Ishikawa (cell line): Measurements from ENCODE around the gene ALX4.

ENCODE experiments used
- CEBPB ChIP-seq: IDR thresholded peaks from 2 replicates; pipeline ENCODE4 v1.6.1; 2012
- CREB1 ChIP-seq: IDR thresholded peaks from 2 replicates; pipeline ENCODE4 v1.6.1; 2012; ENCODE audit warnings: low read depth
- EGR1 ChIP-seq: IDR thresholded peaks from 2 replicates; pipeline ENCODE4 v1.6.1; 2012
- EP300 ChIP-seq: IDR thresholded peaks from 2 replicates; pipeline ENCODE4 v1.6.1; 2012; ENCODE audit warnings: borderline replicate concordance
- FOXM1 ChIP-seq: IDR thresholded peaks from 2 replicates; pipeline ENCODE4 v1.6.1; 2012; ENCODE audit warnings: low read depth, borderline replicate concordance
- MAX ChIP-seq: IDR thresholded peaks from 2 replicates; pipeline ENCODE4 v1.6.1; 2012
- NFIC ChIP-seq: IDR thresholded peaks from 2 replicates; pipeline ENCODE4 v1.6.1; 2012
- RAD21 ChIP-seq: IDR thresholded peaks from 2 replicates; pipeline ENCODE4 v1.6.1; 2012; ENCODE audit warnings: low read depth
- REST ChIP-seq: IDR thresholded peaks from 2 replicates; pipeline ENCODE4 v1.6.1; 2012; ENCODE audit warnings: low read depth, mild to moderate bottlenecking
- TAF1 ChIP-seq: IDR thresholded peaks from 2 replicates; pipeline ENCODE4 v1.6.1; 2012; ENCODE audit warnings: low read depth, mild to moderate bottlenecking
- TCF12 ChIP-seq: IDR thresholded peaks from 2 replicates; pipeline ENCODE4 v1.6.1; 2012; ENCODE audit warnings: low read depth
- TEAD4 ChIP-seq: IDR thresholded peaks from 2 replicates; pipeline ENCODE4 v1.6.1; 2012
- USF1 ChIP-seq: IDR thresholded peaks from 2 replicates; pipeline ENCODE4 v1.6.1; 2012
- YY1 ChIP-seq: IDR thresholded peaks from 2 replicates; pipeline ENCODE4 v1.6.1; 2012; ENCODE audit warnings: low read depth
- ZBTB7A ChIP-seq: IDR thresholded peaks from 2 replicates; pipeline ENCODE4 v1.6.1; 2012; ENCODE audit warnings: low read depth

Gene ALX4

GRCh38 chr11:44349328-44349727 is 39.4 kb upstream of the ALX4 start:
- TF ChIP-seq TAF1 (no peak), TCF12 (no peak), MAX (no peak), EGR1 (no peak), EP300 (no peak), NFIC (no peak), CEBPB (no peak), RAD21 (no peak), TEAD4 (no peak), YY1 (no peak), FOXM1 (no peak), ZBTB7A (no peak), CREB1 (no peak), REST (no peak), USF1 (no peak)

- TF ChIP-seq TEAD4 (no peak), CEBPB (no peak), EGR1 (no peak), CREB1 (no peak), FOXM1 (no peak), MAX (no peak), NFIC (no peak), YY1 (no peak), RAD21 (no peak), TAF1 (no peak), REST (no peak), USF1 (no peak), EP300 (no peak), ZBTB7A (no peak), TCF12 (no peak)
Measured at GRCh38 chr11:44348721-44349120, 38.8 kb upstream of the ALX4 start.

- TF ChIP-seq FOXM1 (no peak), ZBTB7A (no peak), RAD21 (no peak), YY1 (no peak), EGR1 (no peak), CEBPB (no peak), EP300 (no peak), REST (no peak), USF1 (no peak), NFIC (no peak), TCF12 (no peak), TAF1 (no peak), CREB1 (no peak), TEAD4 (no peak), MAX (no peak)
Measured at GRCh38 chr11:44348114-44348513, 38.2 kb upstream of the ALX4 start.

- no peak for TF ChIP-seq REST
- no peak for TF ChIP-seq CEBPB
- no peak for TF ChIP-seq TCF12
- no peak for TF ChIP-seq CREB1
- no peak for TF ChIP-seq EGR1
- no peak for TF ChIP-seq MAX
- TF ChIP-seq FOXM1 = no peak
- TF ChIP-seq NFIC = no peak
- TF ChIP-seq EP300 = no peak
- TF ChIP-seq ZBTB7A = no peak
- no peak for TF ChIP-seq YY1
- no peak for TF ChIP-seq TAF1
- no peak for TF ChIP-seq USF1
Measured at GRCh38 chr11:44347538-44347937, 37.6 kb upstream of the ALX4 start.
